Measurements from ENCODE around the gene LBX2.

GRCh38 chr2:74511104-74511989 is 11.9 kb upstream of the LBX2 start:
- TF ChIP-seq CTCF (IDR thresholded peaks at IDR 0.05 in 2 of 3, conservative IDR thresholded peaks at IDR 0.05 in 1 of 3; ENCODE audit: insufficient read depth in 2 of 3, low read depth in 1 of 3, low read length in 3 of 3) (no peak), POLR2A (conservative IDR thresholded peaks at IDR 0.05) (no peak), HDAC6 (IDR thresholded peaks at IDR 0.05; ENCODE audit: low read depth, low read length) (no peak), USF2 (CRISPR knock-in tag; IDR thresholded peaks at IDR 0.05) (no peak), EGR1 (conservative IDR thresholded peaks at IDR 0.05) (peak; percentile 17; the same call in 1 of the 2 replicates), USF1 (CRISPR knock-in tag; IDR thresholded peaks at IDR 0.05) (no peak), TAF1 (IDR thresholded peaks at IDR 0.05; ENCODE audit: control insufficient read depth, extremely low read depth, insufficient read depth, low read length, severe bottlenecking) (no peak), EZH2 (IDR thresholded peaks at IDR 0.05; ENCODE audit: borderline replicate concordance, low read depth, low read length) (no peak), ZNF511 (CRISPR knock-in tag; IDR thresholded peaks at IDR 0.05) (no peak), JUND (IDR thresholded peaks at IDR 0.05; ENCODE audit: borderline replicate concordance, low read depth, low read length) (no peak), JUND (tag; IDR thresholded peaks at IDR 0.05; ENCODE audit: borderline replicate concordance, low read depth, low read length) (no peak)

Data from K562 (cell line).